ENCODE data around the gene NAALADL2. TPM values are rescaled to one million over a fixed set of nuclear protein-coding genes. Genes with fewer than 3 reads are reported as not detected.

NAALADL2 gene
- total and polyA plus RNA-seq, 2 of the 4 experiments (the other 2 are of a cell fraction) = 3.8 to 19.2 TPM

GRCh38 chr3:175214216-175214615, 355.1 kb downstream of the NAALADL2 start:
- TF ChIP-seq USF2 (IDR thresholded peaks at IDR 0.05; ENCODE audit: low read depth, low read length) (no peak), CHD1 (IDR thresholded peaks at IDR 0.05; ENCODE audit: low read depth, low read length) (no peak), NFE2L2 (IDR thresholded peaks at IDR 0.05; ENCODE audit: low read depth, low read length) (no peak), ELK1 (IDR thresholded peaks at IDR 0.05; ENCODE audit: borderline replicate concordance, low read depth, low read length) (no peak), RAD21 (IDR thresholded peaks at IDR 0.05; ENCODE audit: low read length) (no peak), BHLHE40 (IDR thresholded peaks at IDR 0.05; ENCODE audit: low read depth, low read length) (no peak), MAFK (IDR thresholded peaks at IDR 0.05; ENCODE audit: low read depth, low read length) (no peak), FOS (IDR thresholded peaks at IDR 0.05; ENCODE audit: low read depth, low read length) (no peak), MXI1 (IDR thresholded peaks at IDR 0.05; ENCODE audit: borderline replicate concordance, low read depth, low read length) (no peak), CTCF (conservative IDR thresholded peaks at IDR 0.05; ENCODE audit: low read depth, low read length) (no peak), SMC3 (IDR thresholded peaks at IDR 0.05; ENCODE audit: low read depth, low read length) (no peak)
- Histone ChIP-seq H3K4me3 (ENCODE audit: insufficient read depth, low read depth, low read length) (no peak overlapping the region), H3K14ac (replicated peaks; ENCODE audit: low read depth, low read length) (no peak overlapping the region), H2AK5ac (ENCODE audit: low read depth, low read length) (no peak overlapping the region), H3K36me3 (ENCODE audit: control insufficient read depth, insufficient read depth, low read length) (no peaks in the 10 kb centered on the region; the same call in 1 of the 2 replicates), H3K27me3 (ENCODE audit: control insufficient read depth, insufficient read depth, low read length) (no peaks in the 10 kb centered on the region), H3K56ac (ENCODE audit: extremely low read depth, insufficient read depth, low read length) (no peak overlapping the region), H3K9me1 (ENCODE audit: insufficient read depth, low read length) (no peaks in the 10 kb centered on the region), H4K91ac (ENCODE audit: insufficient read depth, low read depth, low read length) (no peak overlapping the region), H4K20me1 (ENCODE audit: insufficient read depth, low read length) (no peaks in the 10 kb centered on the region), H3K9ac (ENCODE audit: low read depth, low read length) (no peak overlapping the region), H2AFZ (replicated peaks; ENCODE audit: low read length, poor library complexity) (no peak overlapping the region), H3K18ac (ENCODE audit: low read depth, low read length) (no peak overlapping the region), H3K4ac (ENCODE audit: low read depth, low read length) (no peak overlapping the region), H2BK15ac (ENCODE audit: low read depth, low read length) (no peak overlapping the region), H2BK120ac (ENCODE audit: low read depth, low read length) (no peak overlapping the region), H2AK9ac (replicated peaks; ENCODE audit: low read depth, low read length, poor library complexity) (no peak overlapping the region), H3K27ac (ENCODE audit: insufficient read depth, low read length) (no peak overlapping the region), H3K4me2 (ENCODE audit: low read depth, low read length) (no peak overlapping the region), H3K23ac (ENCODE audit: low read depth, low read length) (no peak overlapping the region), H4K8ac (ENCODE audit: low read depth in 2 of 2, low read length in 2 of 2) (no peak overlapping the region), H3K79me1 (ENCODE audit: low read depth in 1 of 2, low read length in 2 of 2) (no peaks in the 10 kb centered on the region), H4K5ac (ENCODE audit: low read depth, low read length) (no peak overlapping the region), H3K9me3 (ENCODE audit: control insufficient read depth, insufficient read depth, low read length) (no peaks in the 10 kb centered on the region), H3K4me1 (ENCODE audit: control insufficient read depth, insufficient read depth, low read length) (no peaks in the 10 kb centered on the region), H2BK5ac (ENCODE audit: low read depth, low read length, poor library complexity, severe bottlenecking) (no peak overlapping the region), H2BK20ac (ENCODE audit: low read depth, low read length) (no peak overlapping the region)
- no TSS peak for BruUV-seq (replicated peaks)
- intact Hi-C loops (cut with micrococcal nuclease) = no loop called here
- POLR2A ChIA-PET (ENCODE audit: unreplicated experiment) = no interaction called here
- dilution Hi-C loops (cut with HindIII; ENCODE audit: low sequenced_read_pairs, unreplicated experiment) = no loop called here
- in situ Hi-C loops (cut with MboI; ENCODE audit: low sequenced_read_pairs) = no loop called here
- CTCF ChIA-PET = no interaction called here
- no peak for DNase-seq
- WGBS, 2 experiments (ENCODE audit: extremely low coverage in 2 of 2, insufficient read length in 1 of 2) = 80% methylated on average over 1 of the region's 1 CpG; no CpG with 5 or more reads in 1 of the 2 experiments
- no peak for ATAC-seq (ENCODE audit: low read depth)

Measured in IMR-90 (cell line).